DMS 273 (cell line): ENCODE measurements around the gene MPP1.

ENCODE experiments used
- DNase-seq: peaks from one replicate; lab custom pipeline; 2025; ENCODE audit not compliant: unreplicated experiment; lab: John Stamatoyannopoulos, UW

MPP1 gene

GRCh38 chrX:154732421-154733065 lies 72.7 kb downstream of the MPP1 start:
- no peak for DNase-seq

- no peak for DNase-seq
Measured at GRCh38 chrX:154731881-154732280, 73.4 kb downstream of the MPP1 start.

GRCh38 chrX:154731184-154731583 lies 74.1 kb downstream of the MPP1 start:
- DNase-seq = no peak

DNA sequence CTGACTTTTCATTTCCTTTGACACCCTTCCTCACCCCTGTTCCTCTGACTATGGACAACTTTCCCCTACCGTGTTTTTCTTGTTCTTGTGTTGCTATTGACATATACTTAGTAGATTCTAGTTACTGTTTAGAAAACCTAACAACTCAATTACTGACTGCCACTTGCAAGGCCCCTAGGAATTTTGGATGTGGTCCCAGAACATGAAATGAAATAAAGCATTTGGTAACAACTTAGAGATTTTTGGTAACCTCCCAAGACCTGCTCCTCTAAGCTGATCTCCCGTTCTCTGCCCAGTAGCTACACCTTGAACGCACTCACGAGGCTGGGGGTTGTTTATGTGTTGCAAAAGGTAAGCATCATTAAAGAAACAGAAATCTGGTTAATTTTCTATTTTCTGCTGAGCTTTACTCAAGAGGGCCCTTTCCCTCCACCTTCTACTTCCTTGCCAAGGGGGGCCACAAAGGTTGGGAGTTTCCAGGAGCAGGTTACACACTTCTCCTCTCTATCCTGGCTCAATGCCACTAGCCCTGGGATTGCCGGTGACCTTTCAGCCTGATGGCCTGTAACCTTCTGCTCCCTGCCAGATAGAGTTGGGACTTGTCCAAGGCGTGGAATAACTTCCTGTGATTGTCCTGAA lies 74.9 kb downstream of the MPP1 start:
- DNase-seq = no peak

DNA sequence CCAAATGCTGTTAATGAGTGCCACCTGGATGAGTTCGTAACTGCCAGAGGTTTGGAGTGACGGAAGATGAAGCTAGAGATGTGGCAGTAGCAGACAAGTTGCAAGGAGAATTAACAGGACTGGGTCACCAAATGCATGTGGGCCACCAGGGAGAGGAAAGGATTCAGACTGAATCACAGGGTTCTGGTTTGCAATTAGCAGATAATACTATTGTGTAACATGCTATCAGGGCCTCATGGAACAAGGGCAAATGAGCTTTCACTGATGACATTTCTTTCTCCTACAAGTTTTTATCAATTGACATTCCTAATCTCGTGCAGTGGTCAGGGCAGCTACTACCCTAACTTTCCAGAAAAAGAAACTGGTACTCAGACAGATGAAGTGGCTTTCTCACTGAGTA lies 75.8 kb downstream of the MPP1 start:
- DNase-seq = no peak
